ENCODE data around the gene CRIM1. TPM values are rescaled to one million over a fixed set of nuclear protein-coding genes. Genes with fewer than 3 reads are reported as not detected.

CRIM1 gene
- total RNA-seq, 1 donor from 2014 or later = 30.3 TPM

DNA sequence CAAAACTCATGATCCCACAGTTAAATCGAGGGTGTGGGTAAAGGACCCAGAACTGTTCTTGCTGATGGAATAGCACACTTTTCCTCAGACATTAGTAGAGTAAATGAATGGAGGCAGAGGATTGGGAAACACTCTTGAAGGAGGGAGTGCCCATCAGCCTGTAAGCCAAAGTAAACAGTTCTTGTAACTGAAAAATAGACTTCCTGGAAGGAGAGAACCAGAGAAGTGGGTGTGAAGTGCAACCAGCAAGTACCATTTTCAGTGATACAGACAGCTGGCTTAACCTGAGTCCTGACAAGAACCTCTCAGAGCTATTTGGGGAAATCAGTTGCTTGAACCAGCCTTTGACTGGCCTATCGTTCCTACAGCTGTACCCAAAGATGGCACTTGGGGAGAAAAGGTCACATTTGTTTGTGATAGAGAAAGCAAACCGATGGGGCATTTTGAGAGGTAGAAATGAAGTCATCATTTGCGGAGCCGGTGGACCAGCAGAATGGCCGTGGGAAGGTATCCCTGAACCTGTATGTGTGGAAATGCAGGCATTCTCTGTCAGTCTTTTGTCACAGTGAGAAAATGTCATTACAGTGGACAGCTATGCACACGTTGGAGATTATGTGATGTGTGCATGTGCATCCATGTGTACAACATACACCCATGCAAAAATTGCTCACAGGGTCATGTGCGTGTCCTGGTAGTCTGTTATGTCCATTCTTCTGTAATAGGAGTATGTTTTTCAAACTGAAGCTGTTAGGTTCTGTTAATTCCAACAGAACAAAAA is 17.8 kb downstream of the CRIM1 start:
- peaks cover 44% of the 10 kb centered on the region for H3K4me1 Mint-ChIP-seq (ENCODE audit: unreplicated experiment)
- H3K36me3 Mint-ChIP-seq = peaks cover 7% of the 10 kb centered on the region
- H3K27ac Mint-ChIP-seq = peak overlapping the region; percentile 39
- TF ChIP-seq, protein P1, sequence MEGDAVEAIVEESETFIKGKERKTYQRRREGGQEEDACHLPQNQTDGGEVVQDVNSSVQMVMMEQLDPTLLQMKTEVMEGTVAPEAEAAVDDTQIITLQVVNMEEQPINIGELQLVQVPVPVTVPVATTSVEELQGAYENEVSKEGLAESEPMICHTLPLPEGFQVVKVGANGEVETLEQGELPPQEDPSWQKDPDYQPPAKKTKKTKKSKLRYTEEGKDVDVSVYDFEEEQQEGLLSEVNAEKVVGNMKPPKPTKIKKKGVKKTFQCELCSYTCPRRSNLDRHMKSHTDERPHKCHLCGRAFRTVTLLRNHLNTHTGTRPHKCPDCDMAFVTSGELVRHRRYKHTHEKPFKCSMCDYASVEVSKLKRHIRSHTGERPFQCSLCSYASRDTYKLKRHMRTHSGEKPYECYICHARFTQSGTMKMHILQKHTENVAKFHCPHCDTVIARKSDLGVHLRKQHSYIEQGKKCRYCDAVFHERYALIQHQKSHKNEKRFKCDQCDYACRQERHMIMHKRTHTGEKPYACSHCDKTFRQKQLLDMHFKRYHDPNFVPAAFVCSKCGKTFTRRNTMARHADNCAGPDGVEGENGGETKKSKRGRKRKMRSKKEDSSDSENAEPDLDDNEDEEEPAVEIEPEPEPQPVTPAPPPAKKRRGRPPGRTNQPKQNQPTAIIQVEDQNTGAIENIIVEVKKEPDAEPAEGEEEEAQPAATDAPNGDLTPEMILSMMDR (conservative IDR thresholded peaks at IDR 0.05) = no peak
- DNase-seq (ENCODE audit: extremely low spot score, unreplicated experiment) = no peak
- H3K9me3 Mint-ChIP-seq = no peaks in the 10 kb centered on the region
- no peak overlapping the region for H3K4me3 Mint-ChIP-seq
- H3K27me3 Mint-ChIP-seq = no peaks in the 10 kb centered on the region

DNA sequence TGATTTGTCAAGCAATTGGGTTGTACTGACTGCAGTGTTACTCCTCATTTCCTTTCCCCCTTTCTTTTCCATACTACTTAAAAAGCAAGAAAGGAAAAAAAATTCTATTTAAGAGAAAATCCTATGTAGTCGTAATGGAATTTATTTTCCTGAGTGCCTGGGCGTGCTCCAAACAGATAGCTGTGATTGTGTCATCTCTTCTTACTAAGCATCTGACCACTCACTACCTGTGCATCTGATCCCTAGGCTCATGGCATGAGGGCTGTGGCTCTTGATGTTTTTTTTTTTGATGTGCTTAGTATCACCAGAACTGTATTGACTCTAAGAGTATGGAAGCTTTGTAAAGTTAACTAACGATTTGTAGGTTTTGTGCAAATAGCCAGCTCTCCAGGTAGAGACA is 19.0 kb downstream of the CRIM1 start:
- DNase-seq (ENCODE audit: extremely low spot score, unreplicated experiment) = no peak
- TF ChIP-seq, protein P1 (conservative IDR thresholded peaks at IDR 0.05) = no peak
- Mint-ChIP-seq H3K27ac (no peak overlapping the region), H3K4me3 (no peak overlapping the region), H3K9me3 (no peaks in the 10 kb centered on the region), H3K36me3 (peaks cover 11% of the 10 kb centered on the region), H3K4me1 (ENCODE audit: unreplicated experiment) (peaks cover 51% of the 10 kb centered on the region), H3K27me3 (no peaks in the 10 kb centered on the region)

- H3K27me3 Mint-ChIP-seq = no peaks in the 10 kb centered on the region
- no peak for DNase-seq (ENCODE audit: extremely low spot score, unreplicated experiment)
- TF ChIP-seq, protein P1 (conservative IDR thresholded peaks at IDR 0.05) = no peak
Observed at GRCh38 chr2:36376319-36376765, 20.8 kb downstream of the CRIM1 start.

DNA sequence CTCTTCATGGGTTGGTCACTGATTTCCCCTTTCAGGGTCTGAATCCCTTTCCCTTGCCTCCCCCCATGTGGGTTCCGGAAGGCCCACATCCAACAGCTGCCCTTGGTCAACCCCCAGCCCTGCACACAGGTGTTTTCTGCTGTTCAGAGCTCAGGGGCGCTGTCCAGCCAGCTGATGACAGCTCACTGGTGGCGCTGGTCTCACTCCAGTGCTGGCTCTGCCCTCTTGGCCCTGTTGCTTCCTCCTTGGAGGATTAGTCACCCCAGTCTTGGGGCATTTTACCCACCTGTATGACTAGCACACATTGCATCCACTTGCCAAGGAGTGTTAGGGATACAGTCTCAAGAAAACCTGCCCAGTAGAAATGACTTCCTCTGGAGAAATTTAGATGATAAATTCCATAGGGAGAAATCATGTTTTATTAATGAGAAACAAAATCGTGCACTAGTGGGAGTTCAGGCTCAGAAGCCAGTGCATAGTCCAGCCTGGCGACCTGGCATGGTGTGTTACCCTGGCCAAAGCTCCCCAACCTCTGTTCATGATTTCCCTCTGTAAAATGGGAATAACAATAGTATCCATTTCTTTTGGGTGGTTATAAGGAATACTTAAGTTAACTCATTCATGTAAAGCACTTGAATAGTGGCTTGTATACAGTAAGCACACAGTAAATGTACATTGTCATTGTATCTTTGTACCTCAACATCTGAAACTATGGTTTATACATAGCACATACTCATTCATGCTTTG is 21.6 kb downstream of the CRIM1 start:
- Mint-ChIP-seq H3K9me3 (no peaks in the 10 kb centered on the region), H3K27me3 (no peaks in the 10 kb centered on the region), H3K27ac (no peak overlapping the region), H3K36me3 (peaks cover 5% of the 10 kb centered on the region), H3K4me3 (no peak overlapping the region), H3K4me1 (ENCODE audit: unreplicated experiment) (peaks cover 35% of the 10 kb centered on the region)
- TF ChIP-seq, protein P1 (conservative IDR thresholded peaks at IDR 0.05) = no peak
- DNase-seq (ENCODE audit: extremely low spot score, unreplicated experiment) = no peak

More at GRCh38 chr2:36376319-36376765, 20.8 kb downstream of the CRIM1 start:
- Mint-ChIP-seq H3K9me3 (no peaks in the 10 kb centered on the region), H3K4me3 (peak overlapping the region; percentile 10), H3K36me3 (peaks cover 9% of the 10 kb centered on the region), H3K27ac (no peak overlapping the region), H3K4me1 (ENCODE audit: unreplicated experiment) (peaks cover 42% of the 10 kb centered on the region)

DNA sequence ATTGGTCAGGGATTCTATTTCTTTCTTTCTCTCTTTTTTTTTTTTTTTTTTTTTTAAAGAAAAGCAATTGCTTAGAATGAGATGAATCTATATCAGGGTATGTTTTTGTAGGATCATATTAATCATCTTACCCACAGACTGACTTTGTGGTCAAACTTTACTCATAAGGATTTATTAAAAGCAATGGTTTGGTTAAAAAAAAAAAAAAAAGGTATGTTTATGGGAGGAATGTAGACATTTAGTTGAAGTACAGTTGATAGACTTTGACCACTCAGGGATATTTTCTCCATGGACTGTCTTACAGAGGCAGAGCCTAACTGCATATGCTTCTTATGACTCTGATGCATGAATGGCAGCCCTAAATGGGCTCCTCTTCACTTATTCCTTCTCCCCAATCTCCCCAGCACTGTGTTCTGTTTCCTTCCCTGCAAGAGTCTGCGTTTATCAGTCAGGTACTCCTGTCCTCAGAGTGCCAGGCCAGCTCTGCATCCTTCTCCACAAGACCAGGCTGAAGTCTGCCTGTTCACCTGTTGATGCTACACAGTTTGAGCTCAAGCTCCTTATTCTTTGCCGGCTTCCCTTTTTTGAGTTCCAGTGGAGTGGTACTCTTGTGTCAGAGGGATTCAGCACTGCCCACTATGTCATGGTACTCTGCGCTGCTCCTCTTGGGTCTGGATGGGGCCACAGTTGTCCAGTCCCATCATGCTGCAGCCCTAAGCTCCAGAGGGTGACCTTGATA is 24.3 kb downstream of the CRIM1 start:
- Mint-ChIP-seq H3K36me3 (peaks cover 5% of the 10 kb centered on the region), H3K27ac (no peak overlapping the region), H3K9me3 (no peaks in the 10 kb centered on the region), H3K4me1 (ENCODE audit: unreplicated experiment) (peaks cover 35% of the 10 kb centered on the region), H3K4me3 (no peak overlapping the region), H3K27me3 (no peaks in the 10 kb centered on the region)
- DNase-seq (ENCODE audit: extremely low spot score, unreplicated experiment) = no peak
- TF ChIP-seq, protein P1 (conservative IDR thresholded peaks at IDR 0.05) = no peak

Data from type B pancreatic cell (in vitro differentiated cells).